Measurements from ENCODE around the gene DLG2. TPM values are rescaled to one million over a fixed set of nuclear protein-coding genes. Genes with fewer than 3 reads are reported as not detected.

DLG2 gene
- total and polyA plus RNA-seq, 7 donors: 0.60 to 25.8 (median 9.7) TPM; not detected in 1

DNA sequence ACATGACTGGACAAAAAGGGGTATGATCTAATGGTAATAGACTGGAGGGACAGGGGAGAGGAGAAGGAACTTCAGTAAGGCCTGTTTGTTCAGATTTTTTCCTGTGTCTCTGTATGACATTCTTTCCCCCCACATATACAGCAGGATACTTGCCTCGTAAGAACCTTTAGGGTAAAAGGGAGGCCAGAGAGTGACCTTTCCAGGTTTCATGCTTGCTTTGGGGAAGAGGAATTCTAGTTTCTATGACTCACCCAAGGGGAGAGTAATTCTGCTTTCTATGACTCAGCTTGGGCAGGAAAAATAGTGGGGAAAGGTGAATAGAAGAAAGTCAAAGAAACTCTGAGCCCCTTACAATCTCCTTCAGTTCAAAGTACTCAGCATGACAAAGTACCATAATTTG is 457.0 kb downstream of the DLG2 start:
- H3K27me3 ChIP-seq: no peaks in the 10 kb centered on the region
- H3K36me3 ChIP-seq: no peaks in the 10 kb centered on the region
- TF ChIP-seq EP300 (IDR thresholded peaks at IDR 0.05) (no peak), POLR2AphosphoS5 (IDR thresholded peaks at IDR 0.05) (no peak), POLR2A (IDR thresholded peaks at IDR 0.05) (no peak), CTCF (IDR thresholded peaks at IDR 0.05) (no peak)
- no peak for DNase-seq
- no peaks in the 10 kb centered on the region for H3K4me1 ChIP-seq
- H3K4me3 ChIP-seq: no peak overlapping the region
- H3K27ac ChIP-seq: no peak overlapping the region
- peaks cover 0 to 3% (median 0%) of the 10 kb centered on the region in 4 donors for H3K9me3 ChIP-seq
- 69 to 73% methylated on average over 1 of the region's 1 CpG for WGBS, 2 donors
- intact Hi-C loops (cut with DNase I): no loop called here

DNA sequence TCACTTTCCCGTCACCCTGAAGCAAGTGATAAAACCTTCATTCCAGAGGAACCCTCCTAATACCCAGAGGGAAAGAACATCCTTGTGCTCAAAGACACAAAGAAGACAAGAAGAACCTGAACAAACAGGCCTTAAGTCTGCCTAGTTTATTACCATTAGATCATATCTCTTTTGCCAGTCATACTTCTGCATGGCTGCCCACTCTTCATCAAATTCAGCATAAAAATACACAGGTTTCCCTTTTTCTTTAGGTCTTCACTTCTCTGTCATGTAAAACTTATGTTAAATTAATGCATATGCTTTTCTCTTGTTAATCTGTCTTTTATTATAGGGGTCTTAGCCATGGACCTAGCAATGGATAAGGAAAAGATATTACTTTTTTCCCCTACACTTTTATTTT is 459.7 kb downstream of the DLG2 start:
- Histone ChIP-seq H3K4me3 (no peak overlapping the region), H3K36me3 (no peaks in the 10 kb centered on the region), H3K4me1 (no peaks in the 10 kb centered on the region), H3K27ac (no peak overlapping the region), H3K9me3 (no peaks in the 10 kb centered on the region), H3K27me3 (no peaks in the 10 kb centered on the region)
- no peak for DNase-seq
- WGBS, 2 donors: 87% methylated on average over 1 of the region's 1 CpG
- TF ChIP-seq CTCF (IDR thresholded peaks at IDR 0.05): no peak
- TF ChIP-seq EP300 (IDR thresholded peaks at IDR 0.05): no peak
- no peak for TF ChIP-seq POLR2A (IDR thresholded peaks at IDR 0.05)
- no peak for TF ChIP-seq POLR2AphosphoS5 (IDR thresholded peaks at IDR 0.05)
- intact Hi-C loops (cut with DNase I): no loop called here

GRCh38 chr11:85167038-85167437 is 460.1 kb downstream of the DLG2 start:
- DNase-seq: no peak
- WGBS, 2 donors: 88 to 92% methylated on average over 1 of the region's 1 CpG
- no peak for TF ChIP-seq EP300 (IDR thresholded peaks at IDR 0.05)
- no peak for TF ChIP-seq POLR2A (IDR thresholded peaks at IDR 0.05)
- TF ChIP-seq CTCF (IDR thresholded peaks at IDR 0.05): no peak
- no peak for TF ChIP-seq POLR2AphosphoS5 (IDR thresholded peaks at IDR 0.05)
- intact Hi-C loops (cut with DNase I): no loop called here
- no peaks in the 10 kb centered on the region for H3K36me3 ChIP-seq
- H3K27ac ChIP-seq: no peak overlapping the region
- no peaks in the 10 kb centered on the region for H3K9me3 ChIP-seq
- no peaks in the 10 kb centered on the region for H3K27me3 ChIP-seq
- no peaks in the 10 kb centered on the region for H3K4me1 ChIP-seq
- H3K4me3 ChIP-seq: no peak overlapping the region

DNA sequence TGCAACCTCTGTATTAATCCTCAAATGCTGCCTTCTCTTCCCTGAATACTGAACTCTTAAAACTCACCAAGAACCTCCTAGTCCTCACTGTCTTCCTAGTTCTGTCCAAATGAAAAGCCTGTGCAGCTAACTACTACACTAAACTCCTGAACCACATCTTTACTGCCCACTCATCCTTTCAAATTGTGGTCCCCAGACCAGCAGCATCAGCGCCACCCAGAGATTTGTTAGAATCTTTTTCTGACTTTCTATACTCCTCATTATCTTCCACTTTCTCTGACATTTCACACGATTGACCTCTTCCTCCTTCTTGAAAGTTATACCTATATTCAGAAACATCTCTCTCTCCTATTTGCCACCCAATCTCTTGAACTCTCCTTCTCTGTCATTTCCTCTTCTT is 461.3 kb downstream of the DLG2 start:
- H3K36me3 ChIP-seq: no peaks in the 10 kb centered on the region
- TF ChIP-seq POLR2A (IDR thresholded peaks at IDR 0.05) (no peak), EP300 (IDR thresholded peaks at IDR 0.05) (no peak), CTCF (IDR thresholded peaks at IDR 0.05) (no peak), POLR2AphosphoS5 (IDR thresholded peaks at IDR 0.05) (no peak)
- H3K9me3 ChIP-seq: no peaks in the 10 kb centered on the region
- no peaks in the 10 kb centered on the region for H3K4me1 ChIP-seq
- H3K4me3 ChIP-seq: no peak overlapping the region
- H3K27me3 ChIP-seq: no peaks in the 10 kb centered on the region
- no peak for DNase-seq
- 79 to 83% methylated on average over 2 of the region's 2 CpGs for WGBS, 2 donors
- intact Hi-C loops (cut with DNase I): no loop called here
- no peak overlapping the region for H3K27ac ChIP-seq

DNA sequence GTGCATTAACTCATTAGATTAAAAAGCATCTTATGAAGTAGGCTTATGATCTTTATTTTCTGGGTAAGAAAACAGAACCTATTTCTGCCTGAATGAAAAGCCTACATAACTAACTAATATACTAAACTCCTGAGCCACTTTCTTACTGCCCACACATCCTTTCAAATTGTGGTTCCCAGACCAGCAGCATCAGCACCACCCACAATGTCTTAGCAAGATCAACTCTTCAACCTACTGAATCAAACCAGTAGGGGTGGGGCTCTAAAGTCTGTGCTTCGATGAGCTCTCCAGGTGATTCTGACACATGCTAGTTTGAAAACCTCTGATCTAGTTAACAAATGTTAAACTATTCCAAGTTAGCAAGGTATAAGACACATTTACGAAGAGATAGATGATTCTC is 462.4 kb downstream of the DLG2 start:
- DNase-seq: no peak
- Histone ChIP-seq H3K27me3 (no peaks in the 10 kb centered on the region), H3K27ac (no peak overlapping the region), H3K4me1 (no peaks in the 10 kb centered on the region), H3K9me3 (no peaks in the 10 kb centered on the region), H3K36me3 (no peaks in the 10 kb centered on the region), H3K4me3 (no peak overlapping the region)
- 85 to 90% methylated on average over 2 of the region's 2 CpGs for WGBS, 2 donors
- intact Hi-C loops (cut with DNase I): no loop called here
- no peak for TF ChIP-seq POLR2AphosphoS5 (IDR thresholded peaks at IDR 0.05)

Data from sigmoid colon (tissue), 7 donors.